GM23338 (cell line): Measurements from ENCODE around the gene PCDH10. TPM values are rescaled to one million over a fixed set of nuclear protein-coding genes. Genes with fewer than 3 reads are reported as not detected.

Experiments used
- ATAC-seq: fragments of 200-7000 bp; cut with Tn5 transposase; 3 replicates; pipeline ENCODE4 v1.9.1; 2020
- DNase-seq: peaks from one replicate; pipeline ENCODE4 v3.0.0-alpha.2; 2015; ENCODE audit warnings: low spot score
- H2AFZ ChIP-seq: fragments of 200-600 bp; sonication (generic); 2 replicates; pipeline ENCODE4 v1.8.0; 2016; ENCODE audit warnings: antibody characterized with exemption, mild to moderate bottlenecking, moderate library complexity
- H3F3A ChIP-seq: fragments of 200-600 bp; sonication (generic); replicated peaks from 2 replicates; pipeline ENCODE4 v1.8.0; 2017; ENCODE audit warnings: antibody characterized with exemption, mixed run types, low read depth
- H3K27ac ChIP-seq: fragments of 200-600 bp; sonication (generic); 2 replicates; pipeline ENCODE4 v1.6.1; 2016; ENCODE audit warnings: low read depth
- H3K27me3 ChIP-seq: fragments of 200-600 bp; sonication (generic); 2 replicates; pipeline ENCODE4 v1.8.0; 2016; ENCODE audit warnings: mild to moderate bottlenecking, mixed run types, moderate library complexity; ENCODE audit not compliant: insufficient read depth
- H3K36me3 ChIP-seq: fragments of 200-600 bp; sonication (generic); 2 replicates; pipeline ENCODE4 v1.8.0; 2016; ENCODE audit warnings: mild to moderate bottlenecking; ENCODE audit not compliant: insufficient read depth
- H3K4me1 ChIP-seq: fragments of 200-600 bp; sonication (generic); 2 replicates; pipeline ENCODE4 v1.8.0; 2016; ENCODE audit warnings: mild to moderate bottlenecking, moderate library complexity; ENCODE audit not compliant: insufficient read depth
- H3K4me2 ChIP-seq: fragments of 200-600 bp; sonication (generic); 2 replicates; pipeline ENCODE4 v1.7.1; 2017; ENCODE audit warnings: mixed run types
- H3K4me3 ChIP-seq: fragments of 200-600 bp; sonication (generic); 2 replicates; pipeline ENCODE4 v1.6.1; 2016; ENCODE audit warnings: mixed run types
- H3K79me2 ChIP-seq: fragments of 200-600 bp; sonication (generic); replicated peaks from 2 replicates; pipeline ENCODE4 v1.8.0; 2017; ENCODE audit warnings: mild to moderate bottlenecking; ENCODE audit not compliant: insufficient read depth
- H3K9me2 ChIP-seq: fragments of 200-600 bp; sonication (generic); 2 replicates; pipeline ENCODE4 v1.8.0; 2017; ENCODE audit not compliant: insufficient read depth
- H4K20me1 ChIP-seq: fragments of 200-600 bp; sonication (generic); replicated peaks from 2 replicates; pipeline ENCODE4 v1.8.0; 2017; ENCODE audit warnings: mild to moderate bottlenecking; ENCODE audit not compliant: insufficient read depth
- H3K27ac Mint-ChIP-seq: 2 replicates; pipeline ENCODE4 v1.8.0; 2020; ENCODE audit warnings: inconsistent platforms, mild to moderate bottlenecking, moderate library complexity, mixed read lengths
- H3K27me3 Mint-ChIP-seq: 3 replicates; pipeline ENCODE4 v1.8.0; 2022; ENCODE audit warnings: low read depth, mild to moderate bottlenecking, moderate library complexity, mixed read lengths, inconsistent platforms; ENCODE audit not compliant: insufficient read depth, poor library complexity
- H3K36me3 Mint-ChIP-seq: 3 replicates; pipeline ENCODE4 v1.8.0; 2021; ENCODE audit warnings: low read depth, mild to moderate bottlenecking, inconsistent platforms, moderate library complexity, mixed read lengths
- H3K4me1 Mint-ChIP-seq: 3 replicates; pipeline ENCODE4 v1.8.0; 2020; ENCODE audit warnings: mild to moderate bottlenecking, inconsistent platforms, mixed read lengths
- H3K4me3 Mint-ChIP-seq: 3 replicates; pipeline ENCODE4 v1.8.0; 2021; ENCODE audit warnings: moderate library complexity, mild to moderate bottlenecking, inconsistent platforms, mixed read lengths
- H3K9me3 Mint-ChIP-seq: 3 replicates; pipeline ENCODE4 v1.8.0; 2020; ENCODE audit warnings: moderate library complexity, mild to moderate bottlenecking, inconsistent platforms, mixed read lengths
- CREB1 ChIP-seq: fragments of 250-450 bp; sonication (Bioruptor Pico); IDR thresholded peaks from 2 replicates; pipeline ENCODE4 v1.5.0; 2020; ENCODE audit warnings: low read depth, mild to moderate bottlenecking, moderate library complexity
- EZH2 ChIP-seq: fragments of 200-600 bp; sonication (generic); IDR thresholded peaks from one replicate; pipeline ENCODE4 v1.8.0; 2017; ENCODE audit warnings: antibody characterized with exemption, mild to moderate bottlenecking, low read depth; ENCODE audit not compliant: unreplicated experiment
- JUNB ChIP-seq: IDR thresholded peaks from one replicate; pipeline ENCODE4 v1.6.1; 2016; ENCODE audit warnings: antibody characterized with exemption; ENCODE audit not compliant: unreplicated experiment
- STAT1 ChIP-seq: IDR thresholded peaks from one replicate; pipeline ENCODE4 v1.6.1; 2016; ENCODE audit warnings: antibody characterized with exemption; ENCODE audit not compliant: unreplicated experiment
- ZNF114 ChIP-seq: fragments of 250-450 bp; sonication (Bioruptor Pico); IDR thresholded peaks from 2 replicates; pipeline ENCODE4 v1.5.0; 2020; ENCODE audit warnings: mild to moderate bottlenecking, moderate library complexity
- ZNF331 ChIP-seq: fragments of 250-450 bp; sonication (Bioruptor Pico); IDR thresholded peaks from 2 replicates; pipeline ENCODE4 v1.5.0; 2020; ENCODE audit warnings: low read depth, mild to moderate bottlenecking, moderate library complexity
- polyA plus RNA-seq: library from polyadenylated mRNA; unstranded; fragments of >200 nt; fragmentation: Nextera tagmentation; extraction: Ambion mirVana; gene quantifications from 2 replicates; pipeline ENCODE4 v1.2.1, GENCODE V29; 2016
- total RNA-seq: library from RNA; depleted of rRNA; stranded (reverse); fragments of >200 nt; shearing (Covaris generic); gene quantifications from 2 replicates; pipeline ENCODE4 v1.2.3, GENCODE V29; 2014
- TF ChIP-seq, protein P1 (sequence below): IDR thresholded peaks from one replicate; pipeline ENCODE4 v1.6.1; 2018; ENCODE audit warnings: antibody characterized with exemption; ENCODE audit not compliant: unreplicated experiment

The PCDH10 gene
- total and polyA plus RNA-seq, 2 experiments from 2014 or later, result 1.2 to 4.0 TPM

DNA sequence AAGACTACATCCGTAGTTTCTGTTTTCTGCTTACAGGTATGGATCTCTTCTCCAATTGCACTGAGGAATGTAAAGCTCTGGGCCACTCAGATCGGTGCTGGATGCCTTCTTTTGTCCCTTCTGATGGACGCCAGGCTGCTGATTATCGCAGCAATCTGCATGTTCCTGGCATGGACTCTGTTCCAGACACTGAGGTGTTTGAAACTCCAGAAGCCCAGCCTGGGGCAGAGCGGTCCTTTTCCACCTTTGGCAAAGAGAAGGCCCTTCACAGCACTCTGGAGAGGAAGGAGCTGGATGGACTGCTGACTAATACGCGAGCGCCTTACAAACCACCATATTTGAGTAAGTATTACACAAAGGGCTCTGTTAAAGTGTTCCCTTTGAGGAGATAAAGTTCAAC is 13.8 kb downstream of the PCDH10 start (continued):
- TF ChIP-seq, protein P1, sequence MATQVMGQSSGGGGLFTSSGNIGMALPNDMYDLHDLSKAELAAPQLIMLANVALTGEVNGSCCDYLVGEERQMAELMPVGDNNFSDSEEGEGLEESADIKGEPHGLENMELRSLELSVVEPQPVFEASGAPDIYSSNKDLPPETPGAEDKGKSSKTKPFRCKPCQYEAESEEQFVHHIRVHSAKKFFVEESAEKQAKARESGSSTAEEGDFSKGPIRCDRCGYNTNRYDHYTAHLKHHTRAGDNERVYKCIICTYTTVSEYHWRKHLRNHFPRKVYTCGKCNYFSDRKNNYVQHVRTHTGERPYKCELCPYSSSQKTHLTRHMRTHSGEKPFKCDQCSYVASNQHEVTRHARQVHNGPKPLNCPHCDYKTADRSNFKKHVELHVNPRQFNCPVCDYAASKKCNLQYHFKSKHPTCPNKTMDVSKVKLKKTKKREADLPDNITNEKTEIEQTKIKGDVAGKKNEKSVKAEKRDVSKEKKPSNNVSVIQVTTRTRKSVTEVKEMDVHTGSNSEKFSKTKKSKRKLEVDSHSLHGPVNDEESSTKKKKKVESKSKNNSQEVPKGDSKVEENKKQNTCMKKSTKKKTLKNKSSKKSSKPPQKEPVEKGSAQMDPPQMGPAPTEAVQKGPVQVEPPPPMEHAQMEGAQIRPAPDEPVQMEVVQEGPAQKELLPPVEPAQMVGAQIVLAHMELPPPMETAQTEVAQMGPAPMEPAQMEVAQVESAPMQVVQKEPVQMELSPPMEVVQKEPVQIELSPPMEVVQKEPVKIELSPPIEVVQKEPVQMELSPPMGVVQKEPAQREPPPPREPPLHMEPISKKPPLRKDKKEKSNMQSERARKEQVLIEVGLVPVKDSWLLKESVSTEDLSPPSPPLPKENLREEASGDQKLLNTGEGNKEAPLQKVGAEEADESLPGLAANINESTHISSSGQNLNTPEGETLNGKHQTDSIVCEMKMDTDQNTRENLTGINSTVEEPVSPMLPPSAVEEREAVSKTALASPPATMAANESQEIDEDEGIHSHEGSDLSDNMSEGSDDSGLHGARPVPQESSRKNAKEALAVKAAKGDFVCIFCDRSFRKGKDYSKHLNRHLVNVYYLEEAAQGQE, result no peak
- TF ChIP-seq STAT1 (no peak), CREB1 (CRISPR knock-in tag) (no peak), ZNF114 (CRISPR knock-in tag) (no peak), JUNB (no peak)

DNA sequence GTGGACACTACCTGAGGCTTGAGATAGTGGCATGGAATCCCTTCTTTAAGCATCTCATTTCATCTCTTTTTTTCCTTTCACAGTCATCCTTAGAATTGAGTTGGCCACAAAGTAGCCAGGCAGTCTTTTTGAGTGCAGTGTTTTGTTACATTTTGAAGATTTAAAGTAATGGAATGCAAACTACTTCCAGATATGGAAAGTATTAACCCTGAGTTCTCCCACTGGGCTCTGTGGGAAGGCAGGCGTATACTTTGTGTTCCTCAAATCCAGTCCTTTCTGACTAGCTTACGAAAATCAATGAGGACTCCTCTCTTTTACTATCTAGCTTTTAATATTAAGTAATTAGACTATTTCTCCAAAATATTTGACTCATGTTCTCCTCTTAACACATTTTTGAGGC is 29.9 kb downstream of the PCDH10 start:
- no peak overlapping the region for H3K27ac Mint-ChIP-seq
- H3K9me2 ChIP-seq, result no peaks in the 10 kb centered on the region
- no peaks in the 10 kb centered on the region for H3K4me1 ChIP-seq
- no peak overlapping the region for H3K4me2 ChIP-seq
- H3K36me3 Mint-ChIP-seq, result no peaks in the 10 kb centered on the region
- no peak for ATAC-seq
- H3K4me3 Mint-ChIP-seq, result no peak overlapping the region
- H2AFZ ChIP-seq, result no peak overlapping the region
- H3K79me2 ChIP-seq, result no peaks in the 10 kb centered on the region
- H3K4me1 Mint-ChIP-seq, result peaks cover 6% of the 10 kb centered on the region; the same call in 1 of the 3 replicates
- no peak overlapping the region for H3K4me3 ChIP-seq
- TF ChIP-seq JUNB, result no peak
- TF ChIP-seq, protein P1, result no peak
- TF ChIP-seq EZH2, result no peak
- no peak for TF ChIP-seq ZNF331 (CRISPR knock-in tag)
- no peak for TF ChIP-seq STAT1
- H3F3A ChIP-seq, result no peaks in the 10 kb centered on the region
- no peaks in the 10 kb centered on the region for H4K20me1 ChIP-seq
- DNase-seq, result no peak
- no peak overlapping the region for H3K27ac ChIP-seq
- H3K36me3 ChIP-seq, result no peaks in the 10 kb centered on the region
- no peaks in the 10 kb centered on the region for H3K9me3 Mint-ChIP-seq
- H3K27me3 Mint-ChIP-seq, result no peaks in the 10 kb centered on the region
- H3K27me3 ChIP-seq, result no peaks in the 10 kb centered on the region
